ENCODE data around the gene TWIST1.

TWIST1 gene

GRCh38 chr7:19139706-19140327 is 22.4 kb upstream of the TWIST1 start:
- Histone ChIP-seq H3F3A (ENCODE audit: insufficient read depth, low read length) (no peaks in the 10 kb centered on the region), H3K4me1 (ENCODE audit: insufficient read depth, low read length, severe bottlenecking) (no peaks in the 10 kb centered on the region), H4K20me1 (ENCODE audit: insufficient read depth, low read length) (no peaks in the 10 kb centered on the region), H3K9ac (ENCODE audit: low read length) (no peak overlapping the region), H3K27me3 (ENCODE audit: insufficient read depth, low read length) (no peaks in the 10 kb centered on the region), H3K36me3 (ENCODE audit: insufficient read depth, low read length) (no peaks in the 10 kb centered on the region), H3K4me2 (ENCODE audit: low read length) (no peak overlapping the region), H3K4me3 (ENCODE audit: low read depth, low read length, poor library complexity, severe bottlenecking) (no peak overlapping the region), H3K9me3 (ENCODE audit: low read length) (no peaks in the 10 kb centered on the region), H3K9me2 (ENCODE audit: low read depth, low read length) (no peaks in the 10 kb centered on the region), H2AFZ (ENCODE audit: low read length) (no peak overlapping the region), H3K27ac (ENCODE audit: low read depth, low read length, poor library complexity, severe bottlenecking) (no peak overlapping the region), H3K79me2 (ENCODE audit: insufficient read depth, low read length) (no peaks in the 10 kb centered on the region)
- no peak for TF ChIP-seq EZH2 (IDR thresholded peaks at IDR 0.05; ENCODE audit: borderline replicate concordance, low read length)
- TF ChIP-seq, protein P1, sequence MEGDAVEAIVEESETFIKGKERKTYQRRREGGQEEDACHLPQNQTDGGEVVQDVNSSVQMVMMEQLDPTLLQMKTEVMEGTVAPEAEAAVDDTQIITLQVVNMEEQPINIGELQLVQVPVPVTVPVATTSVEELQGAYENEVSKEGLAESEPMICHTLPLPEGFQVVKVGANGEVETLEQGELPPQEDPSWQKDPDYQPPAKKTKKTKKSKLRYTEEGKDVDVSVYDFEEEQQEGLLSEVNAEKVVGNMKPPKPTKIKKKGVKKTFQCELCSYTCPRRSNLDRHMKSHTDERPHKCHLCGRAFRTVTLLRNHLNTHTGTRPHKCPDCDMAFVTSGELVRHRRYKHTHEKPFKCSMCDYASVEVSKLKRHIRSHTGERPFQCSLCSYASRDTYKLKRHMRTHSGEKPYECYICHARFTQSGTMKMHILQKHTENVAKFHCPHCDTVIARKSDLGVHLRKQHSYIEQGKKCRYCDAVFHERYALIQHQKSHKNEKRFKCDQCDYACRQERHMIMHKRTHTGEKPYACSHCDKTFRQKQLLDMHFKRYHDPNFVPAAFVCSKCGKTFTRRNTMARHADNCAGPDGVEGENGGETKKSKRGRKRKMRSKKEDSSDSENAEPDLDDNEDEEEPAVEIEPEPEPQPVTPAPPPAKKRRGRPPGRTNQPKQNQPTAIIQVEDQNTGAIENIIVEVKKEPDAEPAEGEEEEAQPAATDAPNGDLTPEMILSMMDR (IDR thresholded peaks at IDR 0.05; ENCODE audit: low read length): no peak

DNA sequence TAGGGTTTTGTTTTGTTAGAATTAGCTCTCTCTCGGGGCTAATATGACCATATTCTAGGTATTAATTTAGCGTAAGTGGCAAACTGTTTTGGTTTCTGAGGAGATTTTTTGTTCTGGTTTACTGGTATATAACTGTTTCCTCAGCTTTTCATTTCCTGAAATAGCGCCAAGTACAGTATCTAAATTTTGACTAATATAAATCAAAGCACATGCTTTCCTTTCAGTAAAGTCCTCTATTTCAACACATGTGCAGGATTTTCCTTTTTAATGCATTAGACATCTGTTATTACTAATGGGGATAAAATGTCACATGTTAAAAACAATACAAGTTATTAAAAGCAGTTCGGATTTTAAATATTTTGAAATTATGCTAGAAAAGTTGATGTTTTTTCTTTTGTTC is 16.4 kb upstream of the TWIST1 start:
- H3K4me1 ChIP-seq (ENCODE audit: insufficient read depth, low read length, severe bottlenecking): no peaks in the 10 kb centered on the region
- H3K27me3 ChIP-seq (ENCODE audit: insufficient read depth, low read length): no peaks in the 10 kb centered on the region
- no peaks in the 10 kb centered on the region for H3K36me3 ChIP-seq (ENCODE audit: insufficient read depth, low read length)
- H3K9me2 ChIP-seq (ENCODE audit: low read depth, low read length): no peaks in the 10 kb centered on the region
- H3K9ac ChIP-seq (ENCODE audit: low read length): no peak overlapping the region
- H3K4me3 ChIP-seq (ENCODE audit: low read depth, low read length, poor library complexity, severe bottlenecking): no peak overlapping the region
- TF ChIP-seq, protein P1 (IDR thresholded peaks at IDR 0.05; ENCODE audit: low read length): no peak
- TF ChIP-seq EZH2 (IDR thresholded peaks at IDR 0.05; ENCODE audit: borderline replicate concordance, low read length): no peak
- H3K9me3 ChIP-seq (ENCODE audit: low read length): no peaks in the 10 kb centered on the region
- H3K4me2 ChIP-seq (ENCODE audit: low read length): no peak overlapping the region
- no peak overlapping the region for H3K27ac ChIP-seq (ENCODE audit: low read depth, low read length, poor library complexity, severe bottlenecking)
- no peaks in the 10 kb centered on the region for H4K20me1 ChIP-seq (ENCODE audit: insufficient read depth, low read length)
- no peaks in the 10 kb centered on the region for H3F3A ChIP-seq (ENCODE audit: insufficient read depth, low read length)
- no peak overlapping the region for H2AFZ ChIP-seq (ENCODE audit: low read length)
- H3K79me2 ChIP-seq (ENCODE audit: insufficient read depth, low read length): no peaks in the 10 kb centered on the region

DNA sequence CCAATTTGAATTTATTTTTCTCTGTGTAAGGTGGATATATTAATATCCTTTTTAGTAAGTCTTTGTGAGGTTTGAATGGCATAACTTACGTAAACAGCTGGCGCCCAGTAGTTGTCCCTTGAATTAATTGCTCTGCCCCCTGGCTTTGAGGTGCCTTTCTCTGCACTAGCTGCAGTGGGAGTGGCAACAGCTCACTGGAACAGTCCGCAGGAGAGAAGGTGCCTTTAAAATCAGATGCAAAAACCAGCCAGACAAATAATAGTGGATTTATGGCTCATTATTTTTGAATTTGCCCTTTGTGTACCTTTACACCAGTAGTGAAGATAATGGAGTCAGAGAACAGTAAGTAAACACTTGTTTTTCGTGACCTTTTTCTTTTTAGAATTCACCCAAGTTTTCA is 16.0 kb upstream of the TWIST1 start:
- Histone ChIP-seq H3K27me3 (ENCODE audit: insufficient read depth, low read length) (no peaks in the 10 kb centered on the region), H3K9ac (ENCODE audit: low read length) (no peak overlapping the region), H3K4me3 (ENCODE audit: low read depth, low read length, poor library complexity, severe bottlenecking) (no peak overlapping the region), H3K27ac (ENCODE audit: low read depth, low read length, poor library complexity, severe bottlenecking) (no peak overlapping the region), H3K79me2 (ENCODE audit: insufficient read depth, low read length) (no peaks in the 10 kb centered on the region), H3K36me3 (ENCODE audit: insufficient read depth, low read length) (no peaks in the 10 kb centered on the region), H2AFZ (ENCODE audit: low read length) (no peak overlapping the region), H3K4me1 (ENCODE audit: insufficient read depth, low read length, severe bottlenecking) (no peaks in the 10 kb centered on the region), H3K9me3 (ENCODE audit: low read length) (no peaks in the 10 kb centered on the region), H4K20me1 (ENCODE audit: insufficient read depth, low read length) (no peaks in the 10 kb centered on the region), H3K4me2 (ENCODE audit: low read length) (no peak overlapping the region), H3F3A (ENCODE audit: insufficient read depth, low read length) (no peaks in the 10 kb centered on the region), H3K9me2 (ENCODE audit: low read depth, low read length) (no peaks in the 10 kb centered on the region)
- no peak for TF ChIP-seq EZH2 (IDR thresholded peaks at IDR 0.05; ENCODE audit: borderline replicate concordance, low read length)
- TF ChIP-seq, protein P1 (IDR thresholded peaks at IDR 0.05; ENCODE audit: low read length): no peak

Data from OCI-LY1 (cell line).